GM21390 (cell line): Measurements from ENCODE around the gene KIAA1671.

Experiments used
- ATAC-seq: cut with Tn5 transposase; IDR thresholded peaks from one replicate; pipeline ENCODE4 v1.9.1; 2021; ENCODE audit not compliant: unreplicated experiment

KIAA1671 gene

GRCh38 chr22:25061605-25062376 is 109.3 kb downstream of the KIAA1671 start:
- ATAC-seq = no peak

GRCh38 chr22:25062386-25063085 is 110.0 kb downstream of the KIAA1671 start:
- no peak for ATAC-seq

GRCh38 chr22:25064894-25065560 is 112.5 kb downstream of the KIAA1671 start:
- no peak for ATAC-seq

GRCh38 chr22:25066861-25067435 is 114.4 kb downstream of the KIAA1671 start:
- no peak for ATAC-seq

- ATAC-seq = no peak
Measured at GRCh38 chr22:25067851-25068421, 115.4 kb downstream of the KIAA1671 start.

GRCh38 chr22:25068707-25069106 is 116.2 kb downstream of the KIAA1671 start:
- ATAC-seq = no peak

GRCh38 chr22:25069426-25069757 is 116.9 kb downstream of the KIAA1671 start:
- ATAC-seq = no peak

GRCh38 chr22:25069758-25070481 is 117.4 kb downstream of the KIAA1671 start:
- ATAC-seq = no peak

GRCh38 chr22:25070956-25071355 is 118.4 kb downstream of the KIAA1671 start:
- ATAC-seq = no peak

- ATAC-seq = no peak
Measured at GRCh38 chr22:25071720-25072119, 119.2 kb downstream of the KIAA1671 start.

- ATAC-seq = no peak
Measured at GRCh38 chr22:25072406-25072805, 119.9 kb downstream of the KIAA1671 start.

- ATAC-seq = no peak
Measured at GRCh38 chr22:25076336-25076735, 123.8 kb downstream of the KIAA1671 start.

- ATAC-seq = no peak
Measured at GRCh38 chr22:25077056-25077455, 124.5 kb downstream of the KIAA1671 start.

GRCh38 chr22:25077964-25078363 is 125.4 kb downstream of the KIAA1671 start:
- no peak for ATAC-seq

GRCh38 chr22:25078591-25078990 is 126.1 kb downstream of the KIAA1671 start:
- no peak for ATAC-seq

GRCh38 chr22:25080855-25081254 is 128.3 kb downstream of the KIAA1671 start:
- no peak for ATAC-seq

- no peak for ATAC-seq
Measured at GRCh38 chr22:25081409-25081824, 128.9 kb downstream of the KIAA1671 start.

- ATAC-seq = no peak
Measured at GRCh38 chr22:25082096-25082495, 129.6 kb downstream of the KIAA1671 start.

GRCh38 chr22:25083056-25083806 is 130.7 kb downstream of the KIAA1671 start:
- no peak for ATAC-seq

- no peak for ATAC-seq
Measured at GRCh38 chr22:25083807-25084200, 131.3 kb downstream of the KIAA1671 start.
